GM12801 (cell line): ENCODE measurements around the gene HMOX2.

Experiments used
- CTCF ChIP-seq: IDR thresholded peaks from one replicate; pipeline ENCODE4 v1.5.1; 2011; ENCODE audit warnings: control low read depth; ENCODE audit not compliant: insufficient read length; ENCODE audit errors: extremely low read depth

HMOX2 gene

DNA sequence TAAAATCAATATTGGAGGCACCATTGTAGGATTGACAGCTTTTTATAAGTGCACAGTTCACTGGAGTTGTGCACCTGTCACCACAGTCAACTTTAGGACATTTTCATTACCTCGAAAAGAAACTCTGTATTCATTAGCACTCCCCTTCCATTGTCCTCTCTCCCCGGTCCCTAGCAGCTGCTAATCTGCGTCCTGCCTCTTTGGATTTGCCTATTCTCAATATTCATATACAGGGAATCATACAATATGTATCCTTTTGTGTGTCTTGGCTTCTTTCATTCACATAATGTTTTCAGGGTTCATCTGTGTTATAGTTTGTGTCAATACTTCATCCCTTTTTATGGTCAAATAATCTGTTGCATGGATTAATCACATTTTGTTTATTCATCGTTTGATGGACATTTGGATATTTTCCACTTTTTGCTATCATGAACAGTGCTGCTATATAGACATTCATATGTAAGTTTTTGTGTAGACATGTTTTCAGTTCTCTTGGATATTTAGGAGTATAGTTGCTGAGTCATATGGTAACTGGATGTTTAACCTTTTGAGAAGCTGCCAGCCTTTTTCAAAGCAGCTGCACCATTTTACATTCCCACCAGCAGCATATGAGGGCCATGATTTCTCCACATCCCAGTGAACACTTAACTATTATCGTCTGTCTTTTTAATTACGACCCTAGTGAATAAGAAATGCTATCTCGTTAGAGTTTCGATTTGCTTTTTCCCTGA is 40.7 kb upstream of the HMOX2 start:
- TF ChIP-seq CTCF: no peak

DNA sequence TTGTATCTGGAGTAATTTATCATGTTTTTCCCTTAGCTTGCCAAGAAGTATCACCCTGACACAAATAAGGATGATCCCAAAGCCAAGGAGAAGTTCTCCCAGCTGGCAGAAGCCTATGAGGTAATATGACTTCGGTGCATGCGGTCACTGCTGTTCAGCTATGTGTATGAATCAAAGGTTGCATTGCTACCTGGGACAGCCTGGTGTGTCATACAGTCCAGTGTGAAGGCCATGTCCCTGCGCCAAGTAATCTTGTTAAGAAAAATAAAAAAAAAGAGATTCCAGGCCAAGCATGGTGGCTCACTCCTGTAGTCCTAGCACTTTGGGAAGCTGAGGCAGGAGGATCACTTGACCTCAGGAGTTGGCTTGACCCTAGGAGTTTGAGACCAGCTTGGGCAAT is 38.8 kb upstream of the HMOX2 start:
- no peak for TF ChIP-seq CTCF

DNA sequence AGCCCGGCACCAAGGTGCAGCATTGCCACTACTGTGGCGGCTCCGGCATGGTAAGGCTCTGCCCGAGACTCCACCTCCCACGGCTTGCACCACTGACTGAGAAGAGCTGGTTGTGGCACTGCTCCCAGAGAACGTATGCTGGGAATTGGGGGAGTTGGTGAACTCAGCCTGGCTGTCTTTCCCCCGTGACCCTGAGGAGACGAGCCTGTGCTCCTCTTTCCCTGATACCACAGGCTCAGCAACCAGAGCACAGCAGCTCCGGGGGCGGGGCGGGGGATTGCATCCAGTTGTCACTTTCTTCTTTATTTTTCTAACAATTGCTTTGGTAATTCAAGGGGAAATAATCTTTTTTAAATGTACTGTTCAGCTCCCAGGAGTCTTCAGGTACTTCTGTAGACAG is 33.8 kb upstream of the HMOX2 start:
- TF ChIP-seq CTCF: no peak

- TF ChIP-seq CTCF: no peak
Observed at GRCh38 chr16:4443271-4443670, 32.9 kb upstream of the HMOX2 start.

DNA sequence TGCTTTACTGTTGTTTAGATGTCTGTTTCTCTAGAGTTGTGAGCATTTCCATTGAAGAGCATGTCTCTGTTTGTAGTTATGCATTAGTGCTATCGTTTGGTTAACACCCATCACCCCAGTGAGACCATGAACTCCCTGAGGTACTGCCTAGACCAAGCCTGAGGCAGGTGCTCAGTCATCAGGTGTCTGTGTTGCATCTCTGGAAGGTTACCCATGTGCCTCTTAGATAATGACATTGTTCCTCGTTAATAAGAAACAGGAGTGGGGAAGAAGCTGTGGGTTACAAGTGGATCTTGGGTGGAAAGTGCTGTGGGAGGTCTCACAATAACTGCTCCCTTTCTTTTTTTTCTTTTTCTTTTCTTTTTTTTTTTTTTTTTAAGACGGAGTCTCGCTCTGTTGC is 32.2 kb upstream of the HMOX2 start:
- TF ChIP-seq CTCF: no peak

GRCh38 chr16:4450430-4450829 is 25.8 kb upstream of the HMOX2 start:
- TF ChIP-seq CTCF: no peak

- TF ChIP-seq CTCF: no peak
Observed at GRCh38 chr16:4450931-4451519, 25.2 kb upstream of the HMOX2 start.

DNA sequence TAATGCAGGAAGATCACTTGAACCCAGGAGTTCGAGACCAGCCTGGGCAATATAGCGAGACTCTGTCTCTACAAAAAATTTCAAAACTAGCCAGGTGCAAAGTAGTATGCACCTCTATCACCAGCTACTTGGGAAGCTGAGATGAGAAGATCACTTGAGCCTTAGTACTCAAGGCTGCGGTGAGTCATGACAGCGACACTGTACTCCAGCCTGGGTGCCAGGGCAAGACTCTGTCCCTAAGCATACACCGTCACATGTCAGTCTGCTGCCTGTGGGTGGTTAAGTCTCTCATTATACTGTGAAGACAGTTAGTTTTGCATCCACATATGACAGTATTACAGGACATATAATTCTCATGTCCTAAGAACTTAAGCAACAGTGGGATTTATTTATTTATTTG is 23.5 kb upstream of the HMOX2 start:
- no peak for TF ChIP-seq CTCF
